ENCODE measurements around the gene HNRNPUL1.

The HNRNPUL1 gene

DNA sequence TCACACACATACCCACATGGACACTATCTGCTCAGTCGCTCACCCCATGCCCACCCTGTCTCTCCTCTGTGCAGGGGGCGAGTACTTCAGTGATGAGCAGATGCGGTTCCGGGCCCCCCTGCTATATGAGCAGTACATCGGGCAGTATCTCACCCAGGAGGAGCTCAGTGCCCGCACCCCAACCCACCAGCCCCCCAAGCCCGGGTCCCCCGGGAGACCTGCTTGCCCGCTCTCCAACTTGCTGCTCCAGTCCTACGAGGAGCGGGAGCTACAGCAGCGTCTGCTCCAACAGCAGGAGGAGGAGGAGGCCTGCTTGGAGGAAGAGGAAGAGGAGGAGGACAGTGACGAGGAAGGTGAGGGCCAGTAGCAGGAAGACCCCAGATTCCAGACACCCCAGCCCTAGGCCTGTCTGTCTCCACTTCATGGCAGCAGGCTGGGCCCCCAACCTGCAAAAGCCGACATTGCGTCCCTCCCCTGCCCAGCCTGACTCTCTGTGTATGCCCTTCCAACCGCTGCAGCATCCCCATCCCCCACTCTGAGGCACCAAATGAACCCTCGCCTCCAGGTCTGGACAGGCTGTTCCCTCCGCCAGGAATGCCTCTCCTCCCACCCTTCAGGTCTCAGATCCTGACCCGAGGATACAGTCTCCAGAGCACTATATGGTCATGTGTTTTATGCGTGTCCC, 55.5 kb downstream of the HNRNPUL1 start:
- H3K4me3 ChIP-seq (ENCODE audit: low read depth, low read length): no peak overlapping the region
- TF ChIP-seq, protein P1, sequence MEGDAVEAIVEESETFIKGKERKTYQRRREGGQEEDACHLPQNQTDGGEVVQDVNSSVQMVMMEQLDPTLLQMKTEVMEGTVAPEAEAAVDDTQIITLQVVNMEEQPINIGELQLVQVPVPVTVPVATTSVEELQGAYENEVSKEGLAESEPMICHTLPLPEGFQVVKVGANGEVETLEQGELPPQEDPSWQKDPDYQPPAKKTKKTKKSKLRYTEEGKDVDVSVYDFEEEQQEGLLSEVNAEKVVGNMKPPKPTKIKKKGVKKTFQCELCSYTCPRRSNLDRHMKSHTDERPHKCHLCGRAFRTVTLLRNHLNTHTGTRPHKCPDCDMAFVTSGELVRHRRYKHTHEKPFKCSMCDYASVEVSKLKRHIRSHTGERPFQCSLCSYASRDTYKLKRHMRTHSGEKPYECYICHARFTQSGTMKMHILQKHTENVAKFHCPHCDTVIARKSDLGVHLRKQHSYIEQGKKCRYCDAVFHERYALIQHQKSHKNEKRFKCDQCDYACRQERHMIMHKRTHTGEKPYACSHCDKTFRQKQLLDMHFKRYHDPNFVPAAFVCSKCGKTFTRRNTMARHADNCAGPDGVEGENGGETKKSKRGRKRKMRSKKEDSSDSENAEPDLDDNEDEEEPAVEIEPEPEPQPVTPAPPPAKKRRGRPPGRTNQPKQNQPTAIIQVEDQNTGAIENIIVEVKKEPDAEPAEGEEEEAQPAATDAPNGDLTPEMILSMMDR (conservative IDR thresholded peaks at IDR 0.05; ENCODE audit: low read depth, low read length): no peak
- no peak for DNase-seq (ENCODE audit: low read depth)

GRCh38 chr19:41320185-41320518, 56.0 kb downstream of the HNRNPUL1 start:
- H3K4me3 ChIP-seq (ENCODE audit: low read depth, low read length): no peak overlapping the region
- DNase-seq (ENCODE audit: low read depth): no peak
- TF ChIP-seq, protein P1 (conservative IDR thresholded peaks at IDR 0.05; ENCODE audit: low read depth, low read length): no peak

GRCh38 chr19:41320568-41320967, 56.4 kb downstream of the HNRNPUL1 start:
- DNase-seq (ENCODE audit: low read depth): no peak
- TF ChIP-seq, protein P1 (conservative IDR thresholded peaks at IDR 0.05; ENCODE audit: low read depth, low read length): no peak
- no peak overlapping the region for H3K4me3 ChIP-seq (ENCODE audit: low read depth, low read length)

DNA sequence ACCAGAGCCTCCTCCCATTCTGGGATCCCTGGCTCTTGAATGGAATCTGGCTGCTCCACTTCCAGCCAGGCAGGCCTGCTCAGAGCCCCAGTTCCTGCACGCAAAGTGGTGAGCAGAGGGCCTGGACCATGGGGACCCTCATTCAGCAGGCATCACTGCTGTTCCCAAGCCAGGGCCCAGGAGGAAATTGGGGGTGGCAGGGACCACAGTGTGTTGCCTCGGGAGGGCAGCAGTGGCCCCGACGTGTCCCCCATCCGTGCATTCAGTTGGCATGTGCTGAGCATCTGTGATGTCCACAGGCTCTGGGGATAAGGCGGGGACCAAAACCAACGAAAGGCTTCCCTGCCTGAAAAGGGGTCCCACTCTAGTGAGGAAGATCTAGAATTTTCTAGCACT, 57.0 kb downstream of the HNRNPUL1 start:
- TF ChIP-seq, protein P1 (conservative IDR thresholded peaks at IDR 0.05; ENCODE audit: low read depth, low read length): no peak
- no peak for DNase-seq (ENCODE audit: low read depth)
- H3K4me3 ChIP-seq (ENCODE audit: low read depth, low read length): no peak overlapping the region

GRCh38 chr19:41321600-41322270, 57.6 kb downstream of the HNRNPUL1 start:
- H3K4me3 ChIP-seq (ENCODE audit: low read depth, low read length): no peak overlapping the region
- peak; percentile 77 for DNase-seq (ENCODE audit: low read depth)
- TF ChIP-seq, protein P1 (conservative IDR thresholded peaks at IDR 0.05; ENCODE audit: low read depth, low read length): peak; percentile 86

DNA sequence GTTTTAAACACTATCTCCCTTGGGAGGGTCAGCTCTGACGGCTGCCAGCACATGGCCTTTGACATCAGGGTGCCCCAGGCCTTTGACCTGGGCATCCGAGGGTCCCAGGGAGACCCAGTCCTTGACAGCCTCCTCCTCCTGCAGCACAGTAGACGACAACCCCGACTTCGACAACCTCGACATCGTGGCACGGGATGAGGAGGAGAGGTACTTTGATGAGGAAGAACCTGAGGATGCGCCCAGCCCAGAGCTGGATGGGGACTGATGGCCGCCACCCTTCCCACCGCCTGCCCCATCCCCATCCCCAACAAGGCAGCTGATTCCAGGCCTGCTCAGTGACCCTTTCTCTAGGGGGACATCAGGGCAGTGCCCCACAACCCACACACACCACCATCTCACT, 58.3 kb downstream of the HNRNPUL1 start:
- H3K4me3 ChIP-seq (ENCODE audit: low read depth, low read length): no peak overlapping the region
- no peak for DNase-seq (ENCODE audit: low read depth)
- TF ChIP-seq, protein P1 (conservative IDR thresholded peaks at IDR 0.05; ENCODE audit: low read depth, low read length): no peak

DNA sequence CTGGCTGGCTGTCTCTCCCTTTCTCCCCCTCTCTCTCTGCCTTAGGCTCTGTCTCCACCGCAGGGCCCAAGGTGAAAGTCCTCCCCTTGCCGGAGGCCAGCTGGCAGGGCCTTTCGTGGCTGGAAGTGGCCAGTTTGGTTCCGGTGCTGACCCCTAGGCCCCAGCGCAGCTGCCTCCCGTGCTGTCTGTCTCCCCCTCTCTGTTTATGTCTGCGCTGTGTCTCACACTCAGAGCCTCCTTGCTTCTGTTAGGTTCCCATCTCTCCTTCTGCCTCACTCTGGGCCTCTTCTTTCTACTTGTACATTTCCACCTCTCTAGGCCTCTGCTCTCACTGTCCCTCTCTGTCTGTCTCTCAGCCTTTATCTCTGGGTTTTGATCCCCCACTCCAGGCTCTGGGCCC, 58.9 kb downstream of the HNRNPUL1 start:
- peak; percentile 88 for DNase-seq (ENCODE audit: low read depth)
- peak overlapping the region; percentile 18 for H3K4me3 ChIP-seq (ENCODE audit: low read depth, low read length)
- TF ChIP-seq, protein P1 (conservative IDR thresholded peaks at IDR 0.05; ENCODE audit: low read depth, low read length): peak; percentile 10
